ENCODE data around the gene NDUFS1.
"Not testable (repeated sequence)": the region's sequence is repeated elsewhere in the genome, so short reads cannot be mapped to it uniquely, and the experiment has no call there.

Gene NDUFS1

GRCh38 chr2:206159346-206160124 is at the start of gene NDUFS1, which contains the start of gene EEF1B2:
NDUFS1 (minus strand) TSS chr2:206159444; CDS start chr2:206153678, 5,766 bp downstream.
EEF1B2 (plus strand) TSS chr2:206159895; CDS start chr2:206159980, 85 bp downstream.
- DNase-seq = peak; percentile 98

- no peak for DNase-seq
Measured at GRCh38 chr2:206208900-206209299, 49.7 kb upstream of the NDUFS1 start.

GRCh38 chr2:206207316-206207715 is 48.1 kb upstream of the NDUFS1 start:
- DNase-seq = not testable (repeated sequence)

GRCh38 chr2:206204710-206205109 is 45.5 kb upstream of the NDUFS1 start:
- DNase-seq = no peak

GRCh38 chr2:206203331-206203730 is 44.1 kb upstream of the NDUFS1 start:
- no peak for DNase-seq

- no peak for DNase-seq
Measured at GRCh38 chr2:206202446-206202845, 43.2 kb upstream of the NDUFS1 start.

GRCh38 chr2:206201075-206201848 is 42.0 kb upstream of the NDUFS1 start:
- DNase-seq = no peak

GRCh38 chr2:206198677-206199076 is 39.4 kb upstream of the NDUFS1 start:
- no peak for DNase-seq

GRCh38 chr2:206193671-206194357 is 34.6 kb upstream of the NDUFS1 start:
- no peak for DNase-seq

GRCh38 chr2:206192157-206192556 is 32.9 kb upstream of the NDUFS1 start:
- DNase-seq = no peak

GRCh38 chr2:206190689-206191088 is 31.4 kb upstream of the NDUFS1 start:
- DNase-seq = no peak

GRCh38 chr2:206190111-206190510 is 30.9 kb upstream of the NDUFS1 start:
- no peak for DNase-seq

GRCh38 chr2:206189691-206190090 is 30.4 kb upstream of the NDUFS1 start:
- DNase-seq = no peak

- DNase-seq = not testable (repeated sequence)
Measured at GRCh38 chr2:206181526-206181925, 22.3 kb upstream of the NDUFS1 start.

GRCh38 chr2:206176901-206177300 is 17.7 kb upstream of the NDUFS1 start:
- DNase-seq = no peak

- DNase-seq = no peak
Measured at GRCh38 chr2:206176121-206176520, 16.9 kb upstream of the NDUFS1 start.

- no peak for DNase-seq
Measured at GRCh38 chr2:206173147-206173546, 13.9 kb upstream of the NDUFS1 start.

- DNase-seq = not testable (repeated sequence)
Measured at GRCh38 chr2:206171624-206172397, 12.6 kb upstream of the NDUFS1 start.

- not testable (repeated sequence) for DNase-seq
Measured at GRCh38 chr2:206168230-206168629, 9.0 kb upstream of the NDUFS1 start.

- peak; percentile 17 for DNase-seq
Measured at GRCh38 chr2:206164261-206164862, 5.1 kb upstream of the NDUFS1 start.

- no peak for DNase-seq
Measured at GRCh38 chr2:206163251-206163880, 4.1 kb upstream of the NDUFS1 start.

GRCh38 chr2:206162401-206162800 is 3.2 kb upstream of the NDUFS1 start:
- not testable (repeated sequence) for DNase-seq

Data from activated CD4-positive, alpha-beta T cell treated with anti-CD3 and anti-CD28 coated beads for 48 hours (primary cell).